PC-3 (cell line): Measurements from ENCODE around the gene MORC3.
"Not testable (repeated sequence)": the region's sequence is repeated elsewhere in the genome, so short reads cannot be mapped to it uniquely, and the experiment has no call there.

Experiments
- EZH2 ChIP-seq: fragments of 300-600 bp; sonication (generic); IDR thresholded peaks from one replicate; pipeline ENCODE4 v1.6.1; 2017; ENCODE audit warnings: antibody characterized with exemption, mild to moderate bottlenecking, low read length; ENCODE audit not compliant: unreplicated experiment
- TF ChIP-seq, protein P1 (sequence below): fragments of 300-600 bp; sonication (generic); conservative IDR thresholded peaks from 2 replicates; pipeline ENCODE4 v1.5.1; 2017; ENCODE audit warnings: antibody characterized with exemption, low read depth, mild to moderate bottlenecking, low read length

DNA sequence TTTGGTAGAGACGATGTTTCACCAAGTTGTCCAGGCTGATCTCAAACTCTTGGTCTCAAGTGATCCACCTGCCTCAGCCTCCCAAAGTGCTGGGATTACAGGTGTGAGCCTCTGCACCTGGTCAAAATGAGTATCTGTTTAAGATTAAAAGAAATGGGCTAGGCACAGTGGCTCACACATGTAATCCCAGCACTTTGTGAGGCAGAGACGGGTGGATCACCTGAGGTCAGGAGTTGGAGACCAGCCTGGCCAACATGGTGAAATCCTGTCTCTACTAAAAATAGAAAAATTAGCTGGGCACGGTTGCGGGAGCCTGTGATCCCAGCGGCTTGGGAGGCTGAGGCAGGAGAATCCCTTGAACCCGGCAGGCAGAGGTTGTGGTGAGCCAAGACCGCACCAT lies 22.6 kb downstream of the MORC3 start:
- TF ChIP-seq, protein P1, sequence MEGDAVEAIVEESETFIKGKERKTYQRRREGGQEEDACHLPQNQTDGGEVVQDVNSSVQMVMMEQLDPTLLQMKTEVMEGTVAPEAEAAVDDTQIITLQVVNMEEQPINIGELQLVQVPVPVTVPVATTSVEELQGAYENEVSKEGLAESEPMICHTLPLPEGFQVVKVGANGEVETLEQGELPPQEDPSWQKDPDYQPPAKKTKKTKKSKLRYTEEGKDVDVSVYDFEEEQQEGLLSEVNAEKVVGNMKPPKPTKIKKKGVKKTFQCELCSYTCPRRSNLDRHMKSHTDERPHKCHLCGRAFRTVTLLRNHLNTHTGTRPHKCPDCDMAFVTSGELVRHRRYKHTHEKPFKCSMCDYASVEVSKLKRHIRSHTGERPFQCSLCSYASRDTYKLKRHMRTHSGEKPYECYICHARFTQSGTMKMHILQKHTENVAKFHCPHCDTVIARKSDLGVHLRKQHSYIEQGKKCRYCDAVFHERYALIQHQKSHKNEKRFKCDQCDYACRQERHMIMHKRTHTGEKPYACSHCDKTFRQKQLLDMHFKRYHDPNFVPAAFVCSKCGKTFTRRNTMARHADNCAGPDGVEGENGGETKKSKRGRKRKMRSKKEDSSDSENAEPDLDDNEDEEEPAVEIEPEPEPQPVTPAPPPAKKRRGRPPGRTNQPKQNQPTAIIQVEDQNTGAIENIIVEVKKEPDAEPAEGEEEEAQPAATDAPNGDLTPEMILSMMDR, result not testable (repeated sequence)
- TF ChIP-seq EZH2, result not testable (repeated sequence)
